Activated B cell treated with CpG ODN at 0.5 μM for 24 hours (primary cell): ENCODE results near the gene GTPBP1. TPM values are rescaled to one million over a fixed set of nuclear protein-coding genes. Genes with fewer than 3 reads are reported as not detected.

Source experiments
- ATAC-seq: fragments of 200-7000 bp; cut with Tn5 transposase; one replicate; pipeline ENCODE4 v1.10.0; 2021; ENCODE audit warnings: low read depth, mild to moderate bottlenecking, moderate library complexity
- CTCF ChIA-PET: fragments of 350-600 bp; sonication (Branson Sonifier 250); formaldehyde crosslinking; loops from one replicate; lab custom pipeline; 2021; ENCODE audit warnings: antibody characterized with exemption; lab: Charles Lee
- POLR2A ChIA-PET: fragments of 350-600 bp; sonication (Branson Sonifier 250); formaldehyde crosslinking; loops from one replicate; lab custom pipeline; 2021; ENCODE audit warnings: antibody characterized with exemption; lab: Charles Lee
- DNase-seq: peaks from one replicate; pipeline ENCODE4 v3.0.0; 2022
- H3K27ac Mint-ChIP-seq: one replicate; pipeline ENCODE4 v1.8.0; 2020; ENCODE audit warnings: mixed read lengths
- H3K27me3 Mint-ChIP-seq: one replicate; pipeline ENCODE4 v1.8.0; 2021; ENCODE audit warnings: mixed read lengths
- H3K36me3 Mint-ChIP-seq: one replicate; pipeline ENCODE4 v1.8.0; 2021; ENCODE audit warnings: low read depth, mixed read lengths
- H3K4me1 Mint-ChIP-seq: one replicate; pipeline ENCODE4 v1.8.0; 2021; ENCODE audit warnings: mixed read lengths
- H3K4me3 Mint-ChIP-seq: one replicate; pipeline ENCODE4 v1.8.0; 2020; ENCODE audit warnings: mild to moderate bottlenecking, mixed read lengths
- H3K9me3 Mint-ChIP-seq: one replicate; pipeline ENCODE4 v1.8.0; 2020; ENCODE audit warnings: mixed read lengths
- intact Hi-C: fragments of 100-400 bp; cut with micrococcal nuclease; formaldehyde crosslinking; loops from one replicate; pipeline ENCODE4 v1.15.1; 2024
- total RNA-seq: library from RNA; stranded (reverse); gene quantifications from 2 replicates; pipeline ENCODE4 v1.2.3, GENCODE V29; 2022
- TF ChIP-seq, protein P1 (sequence below): fragments of 200-600 bp; IDR thresholded peaks from one replicate; pipeline ENCODE4 v1.8.0; 2022; ENCODE audit warnings: antibody characterized with exemption, mild to moderate bottlenecking

Gene GTPBP1
- total RNA-seq, 1 donor from 2014 or later, result 103 TPM

DNA sequence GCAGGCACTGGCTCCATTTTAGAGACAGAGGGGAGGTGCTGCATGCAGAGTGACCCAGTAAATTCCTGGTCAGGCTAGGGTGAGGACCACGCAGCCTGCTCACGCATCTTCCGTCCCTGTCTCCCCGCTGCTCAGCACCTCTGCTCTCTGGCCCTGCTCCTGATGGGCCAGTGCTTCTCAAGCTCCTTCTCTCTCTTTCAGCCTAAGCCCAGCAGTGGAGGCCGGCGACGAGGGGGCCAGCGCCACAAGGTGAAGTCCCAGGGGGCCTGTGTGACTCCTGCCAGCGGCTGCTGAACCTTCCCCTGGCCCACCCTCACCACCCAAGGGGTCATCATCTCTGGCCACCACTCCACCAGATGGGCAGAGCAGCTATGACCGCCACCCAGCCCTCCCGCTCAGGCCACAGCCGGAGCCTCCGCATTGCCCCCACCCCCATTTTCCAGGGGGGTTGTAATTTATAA is 24.7 kb downstream of the GTPBP1 start:
- Mint-ChIP-seq H3K4me3 (no peak overlapping the region), H3K27ac (no peak overlapping the region), H3K36me3 (peaks cover 94% of the 10 kb centered on the region), H3K4me1 (peaks cover 15% of the 10 kb centered on the region), H3K9me3 (no peaks in the 10 kb centered on the region), H3K27me3 (no peaks in the 10 kb centered on the region)
- TF ChIP-seq, protein P1, sequence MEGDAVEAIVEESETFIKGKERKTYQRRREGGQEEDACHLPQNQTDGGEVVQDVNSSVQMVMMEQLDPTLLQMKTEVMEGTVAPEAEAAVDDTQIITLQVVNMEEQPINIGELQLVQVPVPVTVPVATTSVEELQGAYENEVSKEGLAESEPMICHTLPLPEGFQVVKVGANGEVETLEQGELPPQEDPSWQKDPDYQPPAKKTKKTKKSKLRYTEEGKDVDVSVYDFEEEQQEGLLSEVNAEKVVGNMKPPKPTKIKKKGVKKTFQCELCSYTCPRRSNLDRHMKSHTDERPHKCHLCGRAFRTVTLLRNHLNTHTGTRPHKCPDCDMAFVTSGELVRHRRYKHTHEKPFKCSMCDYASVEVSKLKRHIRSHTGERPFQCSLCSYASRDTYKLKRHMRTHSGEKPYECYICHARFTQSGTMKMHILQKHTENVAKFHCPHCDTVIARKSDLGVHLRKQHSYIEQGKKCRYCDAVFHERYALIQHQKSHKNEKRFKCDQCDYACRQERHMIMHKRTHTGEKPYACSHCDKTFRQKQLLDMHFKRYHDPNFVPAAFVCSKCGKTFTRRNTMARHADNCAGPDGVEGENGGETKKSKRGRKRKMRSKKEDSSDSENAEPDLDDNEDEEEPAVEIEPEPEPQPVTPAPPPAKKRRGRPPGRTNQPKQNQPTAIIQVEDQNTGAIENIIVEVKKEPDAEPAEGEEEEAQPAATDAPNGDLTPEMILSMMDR, result no peak
- ATAC-seq, result no peak
- ChIA-PET POLR2A (no interaction called here), CTCF (no interaction called here)
- no peak for DNase-seq
- intact Hi-C loops, result no loop called here

DNA sequence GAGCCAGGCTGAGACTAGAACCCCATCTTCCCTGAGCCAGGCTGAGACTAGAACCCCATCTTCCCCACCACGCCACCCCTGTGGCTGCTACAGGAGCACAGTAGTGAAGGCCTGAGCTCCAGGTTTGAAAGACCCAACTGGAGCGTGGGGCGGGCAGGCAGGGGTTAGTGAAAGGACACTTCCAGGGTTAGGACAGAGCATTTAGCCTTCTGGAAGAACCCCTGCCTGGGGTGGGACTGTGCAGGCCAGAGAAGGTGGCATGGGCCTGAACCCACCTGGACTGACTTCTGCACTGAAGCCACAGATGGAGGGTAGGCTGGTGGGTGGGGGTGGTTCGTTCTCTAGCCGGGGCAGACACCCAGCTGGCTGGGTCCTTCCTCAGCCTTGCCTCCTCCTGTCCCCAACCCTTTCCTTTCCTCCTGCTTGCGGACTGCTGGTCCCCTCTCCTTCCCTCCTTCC is 26.0 kb downstream of the GTPBP1 start:
- ChIA-PET POLR2A (interaction anchor here (0.5 to 5.5 kb wide), 3 partner anchors 21 to 181 kb away, joined by 7 to 37 read pairs (median 9); no protein-coding TSS in a partner anchor), CTCF (interaction anchor here (1.4 kb wide), 1 partner anchor 138 kb away, joined by 4 read pairs; no protein-coding TSS in a partner anchor)
- Mint-ChIP-seq H3K9me3 (no peaks in the 10 kb centered on the region), H3K4me3 (no peak overlapping the region), H3K36me3 (peaks cover 94% of the 10 kb centered on the region), H3K27me3 (no peaks in the 10 kb centered on the region), H3K4me1 (peaks cover 23% of the 10 kb centered on the region), H3K27ac (no peak overlapping the region)
- TF ChIP-seq, protein P1, result no peak
- ATAC-seq (no peak), DNase-seq (no peak)
- intact Hi-C loops, result loop anchor here (2.0 kb wide), 1 partner anchor 111 kb away; no protein-coding TSS in a partner anchor

DNA sequence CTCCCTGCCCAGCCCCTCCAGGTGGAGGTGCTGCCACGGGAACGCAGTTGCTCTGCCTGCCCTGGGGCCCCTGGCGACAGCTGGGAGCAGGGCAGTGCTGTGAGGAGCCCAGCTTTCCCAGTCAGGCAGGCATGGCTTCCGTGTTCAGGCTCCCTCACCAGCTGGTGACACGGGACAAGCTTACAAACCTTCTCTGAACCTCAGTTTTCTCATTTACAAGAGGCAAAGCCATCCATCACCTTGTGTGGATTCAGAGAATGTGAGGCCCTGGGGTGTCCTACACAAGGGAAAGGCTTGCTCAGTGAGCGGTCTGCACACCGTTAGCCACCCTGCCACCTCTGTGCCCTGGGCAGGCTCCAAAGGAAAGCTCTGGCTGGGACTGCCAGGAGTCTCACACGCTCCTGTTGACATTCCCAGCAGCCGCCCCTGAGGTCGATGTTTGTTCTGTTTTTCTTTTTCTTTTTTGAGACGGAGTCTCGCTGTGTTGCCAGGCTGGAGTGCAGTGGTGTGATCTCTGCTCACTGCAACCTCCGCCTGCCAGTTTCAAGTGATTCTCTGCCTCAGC is 26.6 kb downstream of the GTPBP1 start:
- TF ChIP-seq, protein P1, result no peak
- no peaks in the 10 kb centered on the region for H3K27me3 Mint-ChIP-seq
- intact Hi-C loops, result loop anchor here (2.0 kb wide), 1 partner anchor 110 kb away; no protein-coding TSS in a partner anchor
- no peak overlapping the region for H3K4me3 Mint-ChIP-seq
- peaks cover 26% of the 10 kb centered on the region for H3K4me1 Mint-ChIP-seq
- no peak overlapping the region for H3K27ac Mint-ChIP-seq
- ChIA-PET CTCF (interaction anchor here (1.4 to 3.5 kb wide), 3 partner anchors 15 to 138 kb away, joined by 4 to 26 read pairs (median 5); no protein-coding TSS in a partner anchor), POLR2A (interaction anchor here (1.0 to 5.5 kb wide), 3 partner anchors 20 to 34 kb away, joined by 4 to 37 read pairs (median 7); no protein-coding TSS in a partner anchor)
- ATAC-seq (no peak), DNase-seq (no peak)
- H3K36me3 Mint-ChIP-seq, result peaks cover 94% of the 10 kb centered on the region
- no peaks in the 10 kb centered on the region for H3K9me3 Mint-ChIP-seq

DNA sequence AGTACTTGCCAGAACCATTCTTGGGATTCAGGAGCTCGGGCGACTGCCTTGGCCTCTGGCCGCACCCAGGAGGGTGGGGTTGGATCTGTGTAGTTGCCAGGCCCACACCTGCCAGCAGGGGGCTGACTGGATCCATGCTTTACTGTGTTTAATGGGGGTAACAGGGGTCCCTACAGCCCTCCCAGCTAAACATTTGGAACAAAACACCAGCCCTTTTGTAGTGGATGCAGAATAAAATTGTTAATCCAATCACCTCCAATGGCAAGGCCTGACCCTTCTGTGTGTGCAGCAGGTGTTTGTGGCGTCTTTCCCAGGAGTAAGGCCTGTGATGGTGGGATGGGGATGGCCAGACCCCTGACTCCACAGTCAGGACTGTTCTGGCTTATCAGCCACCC is 27.6 kb downstream of the GTPBP1 start:
- CTCF ChIA-PET, result interaction anchor here (0.8 to 3.5 kb wide), 8 partner anchors 8 to 137 kb away, joined by 4 to 26 read pairs (median 6); no protein-coding TSS in a partner anchor
- peaks cover 94% of the 10 kb centered on the region for H3K36me3 Mint-ChIP-seq
- intact Hi-C loops, result loop anchor here (1.0 to 2.0 kb wide), 3 partner anchors 33 to 270 kb away; no protein-coding TSS in a partner anchor
- H3K4me1 Mint-ChIP-seq, result peaks cover 26% of the 10 kb centered on the region
- no peak for DNase-seq
- H3K27me3 Mint-ChIP-seq, result no peaks in the 10 kb centered on the region
- ATAC-seq, result peak; percentile 76
- no peak overlapping the region for H3K4me3 Mint-ChIP-seq
- POLR2A ChIA-PET, result interaction anchor here (0.8 to 5.5 kb wide), 5 partner anchors 19 to 51 kb away, joined by 3 to 37 read pairs (median 4); no protein-coding TSS in a partner anchor
- H3K9me3 Mint-ChIP-seq, result no peaks in the 10 kb centered on the region
- TF ChIP-seq, protein P1, result peak; percentile 58
- peak overlapping the region; percentile 75 for H3K27ac Mint-ChIP-seq
